Neural cell (in vitro differentiated cells): ENCODE data around the gene VCP.

Experiments
- EP300 ChIP-seq: fragments of 450-650 bp; conservative IDR thresholded peaks from 2 replicates; pipeline ENCODE4 v1.6.1; 2014; ENCODE audit warnings: antibody characterized with exemption, mild to moderate bottlenecking, moderate library complexity; ENCODE audit not compliant: poor library complexity, severe bottlenecking
- EZH2 ChIP-seq: fragments of 200-600, 300-800 bp; shearing (Covaris generic), sonication (generic); IDR thresholded peaks from 2 replicates; pipeline ENCODE4 v1.6.1; 2014; ENCODE audit warnings: antibody characterized with exemption, low read length, borderline replicate concordance, mild to moderate bottlenecking; ENCODE audit not compliant: insufficient read depth, poor library complexity, severe bottlenecking
- MXI1 ChIP-seq: fragments of 450-650 bp; conservative IDR thresholded peaks from 2 replicates; pipeline ENCODE4 v1.6.1; 2014; ENCODE audit warnings: antibody characterized with exemption, mild to moderate bottlenecking; ENCODE audit not compliant: poor library complexity, severe bottlenecking
- POLR2AphosphoS5 ChIP-seq: IDR thresholded peaks from 2 replicates; pipeline ENCODE4 v1.6.1; 2012
- RAD21 ChIP-seq: fragments of 450-650 bp; conservative IDR thresholded peaks from 2 replicates; pipeline ENCODE4 v1.6.1; 2014; ENCODE audit warnings: antibody characterized with exemption, mild to moderate bottlenecking, moderate library complexity
- SMC3 ChIP-seq: fragments of 450-650 bp; conservative IDR thresholded peaks from 2 replicates; pipeline ENCODE4 v1.6.1; 2014; ENCODE audit warnings: antibody characterized with exemption, mild to moderate bottlenecking, moderate library complexity; ENCODE audit not compliant: poor library complexity
- TAF1 ChIP-seq: IDR thresholded peaks from 2 replicates; pipeline ENCODE4 v1.6.1; 2012; ENCODE audit warnings: low read depth
- TF ChIP-seq, protein P1 (sequence below): fragments of 450-650 bp; IDR thresholded peaks from 2 replicates; pipeline ENCODE4 v1.5.1; 2014; ENCODE audit warnings: antibody characterized with exemption, mild to moderate bottlenecking, moderate library complexity; ENCODE audit not compliant: poor library complexity, severe bottlenecking

DNA sequence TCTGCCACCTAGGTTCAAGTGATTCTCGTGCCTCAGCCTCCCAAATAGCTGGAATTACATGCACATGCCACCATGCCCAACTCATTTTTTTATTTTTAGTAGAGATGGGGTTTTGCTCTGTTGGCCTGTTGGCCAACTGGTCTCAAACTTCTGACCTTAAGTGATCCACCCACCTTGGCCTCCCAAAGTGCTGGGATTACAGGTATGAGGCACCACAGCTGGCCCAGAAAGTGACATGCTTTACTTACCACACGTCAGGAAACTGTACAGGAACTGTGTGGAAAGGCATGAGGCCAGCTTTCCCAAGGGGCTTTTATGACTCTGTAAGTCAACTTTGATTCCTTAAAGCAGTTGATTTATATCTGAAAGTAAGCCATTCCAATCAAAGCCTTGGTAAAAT, 57.9 kb downstream of the VCP start:
- no peak for TF ChIP-seq POLR2AphosphoS5
- TF ChIP-seq, protein P1, sequence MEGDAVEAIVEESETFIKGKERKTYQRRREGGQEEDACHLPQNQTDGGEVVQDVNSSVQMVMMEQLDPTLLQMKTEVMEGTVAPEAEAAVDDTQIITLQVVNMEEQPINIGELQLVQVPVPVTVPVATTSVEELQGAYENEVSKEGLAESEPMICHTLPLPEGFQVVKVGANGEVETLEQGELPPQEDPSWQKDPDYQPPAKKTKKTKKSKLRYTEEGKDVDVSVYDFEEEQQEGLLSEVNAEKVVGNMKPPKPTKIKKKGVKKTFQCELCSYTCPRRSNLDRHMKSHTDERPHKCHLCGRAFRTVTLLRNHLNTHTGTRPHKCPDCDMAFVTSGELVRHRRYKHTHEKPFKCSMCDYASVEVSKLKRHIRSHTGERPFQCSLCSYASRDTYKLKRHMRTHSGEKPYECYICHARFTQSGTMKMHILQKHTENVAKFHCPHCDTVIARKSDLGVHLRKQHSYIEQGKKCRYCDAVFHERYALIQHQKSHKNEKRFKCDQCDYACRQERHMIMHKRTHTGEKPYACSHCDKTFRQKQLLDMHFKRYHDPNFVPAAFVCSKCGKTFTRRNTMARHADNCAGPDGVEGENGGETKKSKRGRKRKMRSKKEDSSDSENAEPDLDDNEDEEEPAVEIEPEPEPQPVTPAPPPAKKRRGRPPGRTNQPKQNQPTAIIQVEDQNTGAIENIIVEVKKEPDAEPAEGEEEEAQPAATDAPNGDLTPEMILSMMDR, result no peak
- no peak for TF ChIP-seq TAF1
- TF ChIP-seq EZH2, result no peak
- no peak for TF ChIP-seq RAD21
- no peak for TF ChIP-seq MXI1
- TF ChIP-seq EP300, result no peak
- no peak for TF ChIP-seq SMC3
